ENCODE results near the gene WDPCP. TPM values are rescaled to one million over a fixed set of nuclear protein-coding genes. Genes with fewer than 3 reads are reported as not detected.

The WDPCP gene
- total and polyA plus RNA-seq, 2 of the 13 experiments (the other 11 are each of a cell fraction or from before 2014, with no cell fraction given): 2.9 to 5.2 TPM

- WGBS (ENCODE audit: low lambda C conversion rate): 81% methylated on average over 6 of the region's 6 CpGs
- FAIRE-seq: no peak
- TF ChIP-seq ZMAT3 (CRISPR knock-in tag; conservative IDR thresholded peaks at IDR 0.05) (no peak), ZNF563 (CRISPR knock-in tag; IDR thresholded peaks at IDR 0.05) (no peak), ARNT (IDR thresholded peaks at IDR 0.05) (no peak), MIER3 (CRISPR knock-in tag; IDR thresholded peaks at IDR 0.05; ENCODE audit: borderline replicate concordance) (no peak), CENPT (CRISPR knock-in tag; IDR thresholded peaks at IDR 0.05; ENCODE audit: low read depth) (no peak), ZNF430 (CRISPR knock-in tag; IDR thresholded peaks at IDR 0.05) (no peak), ZNF619 (CRISPR knock-in tag; IDR thresholded peaks at IDR 0.05) (no peak), HNRNPUL1 (IDR thresholded peaks at IDR 0.05; ENCODE audit: low read depth, low read length) (no peak), MTF1 (CRISPR knock-in tag; IDR thresholded peaks at IDR 0.05) (no peak), ZBTB1 (CRISPR knock-in tag; IDR thresholded peaks at IDR 0.05; ENCODE audit: borderline replicate concordance) (no peak), MLX (CRISPR knock-in tag; IDR thresholded peaks at IDR 0.05) (no peak), IKZF5 (CRISPR knock-in tag; IDR thresholded peaks at IDR 0.05) (no peak), GTF3A (CRISPR knock-in tag; conservative IDR thresholded peaks at IDR 0.05) (no peak), ZNF275 (CRISPR knock-in tag; IDR thresholded peaks at IDR 0.05; ENCODE audit: borderline replicate concordance) (no peak), ZNF460 (CRISPR knock-in tag; IDR thresholded peaks at IDR 0.05; ENCODE audit: borderline replicate concordance) (no peak), SNAPC4 (CRISPR knock-in tag; IDR thresholded peaks at IDR 0.05) (no peak), CBX5 (CRISPR knock-in tag; IDR thresholded peaks at IDR 0.05; ENCODE audit: borderline replicate concordance) (no peak), ZNF317 (CRISPR knock-in tag; IDR thresholded peaks at IDR 0.05) (no peak)
Observed at GRCh38 chr2:63539416-63540162, 48.7 kb downstream of the WDPCP start.

More at GRCh38 chr2:63539416-63540162, 48.7 kb downstream of the WDPCP start:
- Histone ChIP-seq H3K4me2 (ENCODE audit: low read depth, low read length) (no peak overlapping the region), H3K27ac (ENCODE audit: extremely low read length, insufficient read depth, low read length) (no peak overlapping the region), H3K27me3 (ENCODE audit: control insufficient read depth in 1 of 2, insufficient read depth in 2 of 2, low read length in 2 of 2) (no peaks in the 10 kb centered on the region), H4K20me1 (ENCODE audit: insufficient read depth, low read length) (no peaks in the 10 kb centered on the region), H3K9ac (ENCODE audit: insufficient read depth, low read depth, low read length) (no peak overlapping the region), H3K4me3 (replicated peaks in 1 of 3; ENCODE audit: insufficient read depth in 1 of 3, low read depth in 2 of 3, low read length in 3 of 3) (no peak overlapping the region), H3K36me3 (replicated peaks in 1 of 2; ENCODE audit: control insufficient read depth in 1 of 2, insufficient read depth in 2 of 2, low read length in 2 of 2) (no peaks in the 10 kb centered on the region), H3K4me1 (ENCODE audit: insufficient read depth, low read length) (no peaks in the 10 kb centered on the region), H2AFZ (ENCODE audit: low read length) (no peak overlapping the region), H3K9me3 (ENCODE audit: low read length) (no peaks in the 10 kb centered on the region), H3K79me2 (ENCODE audit: insufficient read depth, low read length) (no peaks in the 10 kb centered on the region)
- in situ Hi-C loops (cut with HindIII; ENCODE audit: extremely low pct_ligation_motif_present, low pct_unique_long_range_greater_than_20kb) (no loop called here), intact Hi-C loops (cut with micrococcal nuclease; ENCODE audit: unreplicated experiment) (no loop called here)
- ChIA-PET CTCF (ENCODE audit: low intra/inter-chr PET ratio, low total read pairs) (no interaction called here), POLR2A (no interaction called here)
- ATAC-seq (no peak), DNase-seq (ENCODE audit: low spot score) (no peak)
- BruUV-seq (replicated peaks): no TSS peak

All from HepG2 (cell line).